HFFc6 (cell line): ENCODE measurements around the gene VPS25. TPM values are rescaled to one million over a fixed set of nuclear protein-coding genes. Genes with fewer than 3 reads are reported as not detected.

Experiments
- DNase-seq: peaks from one replicate; pipeline ENCODE4 v3.0.0-alpha.2; 2018
- H3K27ac Mint-ChIP-seq: 2 replicates; pipeline ENCODE4 v1.8.0; 2020; ENCODE audit warnings: mild to moderate bottlenecking, mixed read lengths
- H3K27me3 Mint-ChIP-seq: 2 replicates; pipeline ENCODE4 v1.8.0; 2021; ENCODE audit warnings: mild to moderate bottlenecking, moderate library complexity, mixed read lengths; ENCODE audit not compliant: insufficient read depth
- H3K36me3 Mint-ChIP-seq: 2 replicates; pipeline ENCODE4 v1.8.0; 2021; ENCODE audit warnings: low read depth, mixed read lengths
- H3K4me1 Mint-ChIP-seq: 2 replicates; pipeline ENCODE4 v1.8.0; 2020; ENCODE audit warnings: low read depth, mixed read lengths
- H3K4me3 Mint-ChIP-seq: 2 replicates; pipeline ENCODE4 v1.8.0; 2020; ENCODE audit warnings: mild to moderate bottlenecking, moderate library complexity, mixed read lengths
- H3K9me3 Mint-ChIP-seq: 2 replicates; pipeline ENCODE4 v1.8.0; 2020; ENCODE audit warnings: mild to moderate bottlenecking, mixed read lengths
- CTCF ChIP-seq: fragments of 200-600 bp; sonication (generic); IDR thresholded peaks from 2 replicates; pipeline ENCODE4 v1.5.0; 2021; ENCODE audit warnings: antibody characterized with exemption, mild to moderate bottlenecking
- microRNA-seq: library from miRNA; unstranded; fragments of <30 nt; microRNA quantifications from one replicate; pipeline ENCODE4, GENCODE V29; 2019
- total RNA-seq, 6 experiments: library from RNA; stranded (reverse); fragmentation: NEBNext Ultra II Directional; extraction: Animal tissue kit (Norgen Biotek cat#: 25700); gene quantifications; 2 replicates in 1 of 6; 3 replicates in 5 of 6; pipeline ENCODE4 v1.2.3, GENCODE V29; 2021

Gene VPS25
- total RNA-seq, 6 experiments from 2014 or later, result 79.3 to 94.5 (median 90.5) TPM

GRCh38 chr17:42817866-42818265, 44.6 kb downstream of the VPS25 start:
- DNase-seq, result peak; percentile 75
- Mint-ChIP-seq H3K4me1 (peaks cover 52% of the 10 kb centered on the region), H3K27me3 (peaks cover 2% of the 10 kb centered on the region; the same call in 1 of the 2 replicates), H3K27ac (peak overlapping the region; percentile 87), H3K36me3 (peaks cover 63% of the 10 kb centered on the region), H3K9me3 (no peaks in the 10 kb centered on the region), H3K4me3 (peak overlapping the region; percentile 26; the same call in 1 of the 2 replicates)
- TF ChIP-seq CTCF, result no peak

- Mint-ChIP-seq H3K4me1 (peaks cover 55% of the 10 kb centered on the region), H3K9me3 (no peaks in the 10 kb centered on the region), H3K4me3 (peak overlapping the region; percentile 26; the same call in 1 of the 2 replicates), H3K27ac (peak overlapping the region; percentile 87), H3K27me3 (peaks cover 2% of the 10 kb centered on the region; the same call in 1 of the 2 replicates), H3K36me3 (peaks cover 62% of the 10 kb centered on the region)
- TF ChIP-seq CTCF, result no peak
- DNase-seq, result no peak
Observed at GRCh38 chr17:42818379-42818778, 45.1 kb downstream of the VPS25 start.

GRCh38 chr17:42819939-42820535, 46.8 kb downstream of the VPS25 start:
- Mint-ChIP-seq H3K27ac (peak overlapping the region; percentile 55), H3K4me3 (no peak overlapping the region), H3K36me3 (peaks cover 54% of the 10 kb centered on the region), H3K4me1 (peaks cover 53% of the 10 kb centered on the region), H3K27me3 (peaks cover 2% of the 10 kb centered on the region), H3K9me3 (no peaks in the 10 kb centered on the region)
- DNase-seq, result peak; percentile 56
- TF ChIP-seq CTCF, result peak; percentile 91

GRCh38 chr17:42821176-42821575, 47.9 kb downstream of the VPS25 start:
- Mint-ChIP-seq H3K9me3 (no peaks in the 10 kb centered on the region), H3K27me3 (no peaks in the 10 kb centered on the region; the same call in 1 of the 2 replicates), H3K4me3 (no peak overlapping the region), H3K4me1 (peaks cover 47% of the 10 kb centered on the region), H3K36me3 (peaks cover 45% of the 10 kb centered on the region), H3K27ac (no peak overlapping the region)
- no peak for DNase-seq
- TF ChIP-seq CTCF, result no peak

GRCh38 chr17:42827472-42827871, 54.2 kb downstream of the VPS25 start:
- DNase-seq, result no peak
- no peak overlapping the region for H3K27ac Mint-ChIP-seq
- H3K9me3 Mint-ChIP-seq, result no peaks in the 10 kb centered on the region

More at GRCh38 chr17:42827472-42827871, 54.2 kb downstream of the VPS25 start:
- H3K27me3 Mint-ChIP-seq, result no peaks in the 10 kb centered on the region; the same call in 1 of the 2 replicates
- no peak for TF ChIP-seq CTCF
- no peak overlapping the region for H3K4me3 Mint-ChIP-seq
- peaks cover 22% of the 10 kb centered on the region for H3K4me1 Mint-ChIP-seq
- peaks cover 7% of the 10 kb centered on the region for H3K36me3 Mint-ChIP-seq

Small RNA genes lying within 50 kb of the gene (microRNA-seq; reads per million reads assigned to microRNA genes)
- gene MIR6781, result 3.1 reads per million

Other genes starting within 250 kb of the VPS25 start
- gene NAGLU, start 237.2 kb upstream of the VPS25 start, total RNA-seq, result 10 to 100 TPM; 38.7 to 43.1 (median 39.9) TPM
- 1 to 10 TPM in 4 of 6 experiments, under 1 TPM in 2; 0.66 to 1.5 (median 1.1) TPM for gene HSD17B1, start 220.5 kb upstream of the VPS25 start, total RNA-seq
- 10 to 100 TPM; 64.6 to 77.6 (median 71.1) TPM for gene COASY, start 211.3 kb upstream of the VPS25 start, total RNA-seq
- 10 to 100 TPM; 40.7 to 48.3 (median 47.0) TPM for gene MLX, start 206.3 kb upstream of the VPS25 start, total RNA-seq
- gene PSMC3IP, start 195.7 kb upstream of the VPS25 start, total RNA-seq, result 10 to 100 TPM in 5 of 6 experiments, 1 to 10 TPM in 1; 7.3 to 18.2 (median 16.0) TPM
- 10 to 100 TPM; 42.5 to 61.1 (median 48.9) TPM for gene RETREG3, start 164.1 kb upstream of the VPS25 start, total RNA-seq
- 100 to 1,000 TPM in 5 of 6 experiments, 10 to 100 TPM in 1; 85.5 to 127 (median 112) TPM for gene TUBG1, start 163.8 kb upstream of the VPS25 start, total RNA-seq
- gene TUBG2, start 114.2 kb upstream of the VPS25 start, total RNA-seq, result 10 to 100 TPM; 15.2 to 17.3 (median 16.9) TPM
- gene PLEKHH3, start 96.5 kb upstream of the VPS25 start, total RNA-seq, result 10 to 100 TPM; 16.4 to 22.4 (median 19.1) TPM
- 1 to 10 TPM; 1.7 to 2.9 (median 2.2) TPM for gene CCR10, start 91.6 kb upstream of the VPS25 start, total RNA-seq
- 10 to 100 TPM; 26.0 to 43.7 (median 37.7) TPM for gene CNTNAP1, start 90.9 kb upstream of the VPS25 start, total RNA-seq
- 10 to 100 TPM; 18.3 to 21.2 (median 19.2) TPM for gene EZH1, start 28.4 kb upstream of the VPS25 start, total RNA-seq
- gene RAMP2, start 12.2 kb upstream of the VPS25 start, total RNA-seq, result 1 to 10 TPM in 3 of 6 experiments, under 1 TPM in 3; 0.40 to 1.3 (median 0.80) TPM
- 10 to 100 TPM; 22.2 to 33.0 (median 24.3) TPM for gene WNK4, start 7.2 kb downstream of the VPS25 start, total RNA-seq
- 10 to 100 TPM; 52.8 to 67.3 (median 61.1) TPM for gene COA3, start 25.3 kb downstream of the VPS25 start, total RNA-seq
- under 1 TPM in 1 of 6 experiments, not detected in 5; 0.19 TPM for gene CNTD1, start 25.4 kb downstream of the VPS25 start, total RNA-seq
- 100 to 1,000 TPM in 3 of 6 experiments, 10 to 100 TPM in 3; 95.6 to 113 (median 99.9) TPM for gene BECN1, start 50.8 kb downstream of the VPS25 start, total RNA-seq
- gene PSME3, start 59.9 kb downstream of the VPS25 start, total RNA-seq, result 100 to 1,000 TPM; 153 to 184 (median 162) TPM
- under 1 TPM; 0.20 to 0.78 (median 0.41) TPM for gene AOC2, start 71.1 kb downstream of the VPS25 start, total RNA-seq
- under 1 TPM in 4 of 6 experiments, not detected in 2; 0.05 to 0.14 (median 0.06) TPM for gene AOC3, start 77.8 kb downstream of the VPS25 start, total RNA-seq
- gene G6PC1, start 127.3 kb downstream of the VPS25 start, total RNA-seq, result not detected
- gene AARSD1, start 191.0 kb downstream of the VPS25 start, total RNA-seq, result 10 to 100 TPM; 42.5 to 54.5 (median 47.1) TPM
- 1 to 10 TPM in 4 of 6 experiments, under 1 TPM in 2; 0.87 to 1.3 (median 1.1) TPM for gene PTGES3L, start 206.6 kb downstream of the VPS25 start, total RNA-seq
- gene RUNDC1, start 207.1 kb downstream of the VPS25 start, total RNA-seq, result 10 to 100 TPM in 5 of 6 experiments, 1 to 10 TPM in 1; 9.9 to 14.6 (median 10.3) TPM
- gene RPL27, start 225.0 kb downstream of the VPS25 start, total RNA-seq, result 1,000 to 10,000 TPM; 1,047 to 1,349 (median 1,243) TPM
- 10 to 100 TPM in 4 of 6 experiments, 1 to 10 TPM in 2; 6.3 to 22.4 (median 18.8) TPM for gene IFI35, start 233.3 kb downstream of the VPS25 start, total RNA-seq
- gene VAT1, start 248.9 kb downstream of the VPS25 start, total RNA-seq, result 100 to 1,000 TPM; 150 to 274 (median 244) TPM